GM18508 (cell line): ENCODE data around the gene SMARCA1.

Experiments used
- ATAC-seq: cut with Tn5 transposase; IDR thresholded peaks from one replicate; pipeline ENCODE4 v1.9.1; 2021; ENCODE audit warnings: moderate number of reproducible peaks; ENCODE audit not compliant: insufficient read depth, unreplicated experiment

Gene SMARCA1

GRCh38 chrX:129462707-129463106 is 60.6 kb downstream of the SMARCA1 start:
- ATAC-seq = no peak

- ATAC-seq = no peak
Measured at GRCh38 chrX:129461801-129462456, 61.4 kb downstream of the SMARCA1 start.

GRCh38 chrX:129452523-129452922 is 70.8 kb downstream of the SMARCA1 start:
- no peak for ATAC-seq

- ATAC-seq = no peak
Measured at GRCh38 chrX:129450123-129450522, 73.2 kb downstream of the SMARCA1 start.

GRCh38 chrX:129449148-129449547 is 74.1 kb downstream of the SMARCA1 start:
- no peak for ATAC-seq

GRCh38 chrX:129445436-129445835 is 77.9 kb downstream of the SMARCA1 start:
- no peak for ATAC-seq

GRCh38 chrX:129433945-129434344 is 89.3 kb downstream of the SMARCA1 start:
- ATAC-seq = no peak

GRCh38 chrX:129433461-129433860 is 89.8 kb downstream of the SMARCA1 start:
- ATAC-seq = no peak

- no peak for ATAC-seq
Measured at GRCh38 chrX:129427267-129427666, 96.0 kb downstream of the SMARCA1 start.

GRCh38 chrX:129423191-129423590 is 100.1 kb downstream of the SMARCA1 start:
- no peak for ATAC-seq

GRCh38 chrX:129404670-129405008 is 118.7 kb downstream of the SMARCA1 start:
- ATAC-seq = no peak

GRCh38 chrX:129403974-129404669 is 119.2 kb downstream of the SMARCA1 start:
- no peak for ATAC-seq
